ENCODE data around the gene ACSL1.

The ACSL1 gene

DNA sequence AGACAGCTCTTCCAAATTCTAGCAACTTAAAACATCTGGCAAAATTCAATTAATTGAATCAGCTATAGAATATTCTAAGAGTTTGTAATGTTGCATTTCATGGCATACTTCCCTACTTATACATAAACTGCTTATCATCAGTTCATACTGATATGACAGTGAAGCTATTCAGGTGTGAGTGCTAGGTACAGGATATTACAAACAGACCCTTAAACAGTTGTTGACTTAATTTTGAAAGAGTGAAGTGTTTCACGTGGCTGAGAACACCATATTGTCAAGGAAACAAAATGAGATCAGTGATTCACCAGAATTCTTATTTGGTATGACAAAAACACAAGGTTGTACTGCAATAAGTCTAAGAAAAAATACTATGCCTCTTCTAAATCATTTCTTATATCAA lies 119.3 kb downstream of the ACSL1 start:
- DNase-seq = no peak

DNA sequence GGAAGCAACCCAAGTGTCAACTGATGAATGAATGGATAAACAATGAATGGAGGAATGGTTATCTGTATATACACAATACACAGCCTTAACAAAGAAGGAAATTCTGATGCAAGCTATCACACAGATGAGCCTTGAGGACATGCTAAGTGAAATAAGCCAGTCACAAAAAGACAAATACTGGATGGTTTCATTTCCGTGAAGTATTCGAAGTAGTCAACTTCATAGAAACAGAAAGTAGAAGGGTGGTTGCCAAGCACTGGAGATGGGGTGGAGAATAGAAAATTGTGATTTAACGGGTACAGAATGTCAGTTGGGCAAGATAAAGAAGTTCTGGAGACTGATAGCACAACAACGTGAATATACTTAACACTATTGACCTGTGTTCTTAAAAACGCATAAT lies 120.1 kb downstream of the ACSL1 start:
- no peak for DNase-seq
